Right lobe of liver (tissue), 6 donors: ENCODE results near the gene MYPOP. TPM values are rescaled to one million over a fixed set of nuclear protein-coding genes. Genes with fewer than 3 reads are reported as not detected.

ENCODE experiments used
- ATAC-seq, 4 donors: fragments of 200-7000 bp; cut with Tn5 transposase; one replicate each; pipeline ENCODE4 v1.9.1; 2020; ENCODE audit warnings: mild to moderate bottlenecking in 4 of 4, moderate library complexity in 4 of 4
- DNase-seq, 3 donors: peaks; one replicate each; pipeline ENCODE4 v3.0.0-alpha.2; 2020
- H3K27ac ChIP-seq, 3 donors: fragments of 200-600 bp; one replicate each; pipeline ENCODE4 v1.8.0; 2022
- H3K27me3 ChIP-seq, 2 donors: fragments of 200-600 bp; one replicate each; pipeline ENCODE4 v1.8.0; 2022
- H3K36me3 ChIP-seq, 4 donors: fragments of 200-600 bp; sonication (generic) in 1 of 4; one replicate each; pipeline versions ENCODE4 v1.5.1 to v1.8.0; 2017 to 2022; ENCODE audit warnings: control low read depth in 1 of 4
- H3K4me1 ChIP-seq, 4 donors: fragments of 200-600 bp; sonication (generic) in 1 of 4; one replicate each; pipeline versions ENCODE4 v1.5.1 to v1.8.0; 2017 to 2022; ENCODE audit warnings: control low read depth in 1 of 4
- H3K4me3 ChIP-seq, 3 donors: fragments of 200-600 bp; one replicate each; pipeline ENCODE4 v1.8.0; 2022
- H3K9me3 ChIP-seq, 4 donors: fragments of 200-600 bp; sonication (generic) in 1 of 4; one replicate each; pipeline versions ENCODE4 v1.5.1 to v1.8.0; 2017 to 2022; ENCODE audit warnings: control low read depth in 1 of 4
- CTCF ChIP-seq, 4 donors: fragments of 200-600 bp in 3 of 4; fragments of 450-650 bp in 1 of 4; IDR thresholded peaks; one replicate each; pipeline versions ENCODE4 v1.5.1 to v1.8.0; 2016 to 2022; ENCODE audit warnings: antibody characterized with exemption in 4 of 4, mild to moderate bottlenecking in 2 of 4
- POLR2A ChIP-seq: fragments of 450-650 bp; IDR thresholded peaks from one replicate; pipeline ENCODE4 v1.6.1; 2017; ENCODE audit warnings: antibody characterized with exemption, mild to moderate bottlenecking
- WGBS: methylation state at CpG from one replicate; pipeline ENCODE4 v1.1.6; 2018; ENCODE audit warnings: low coverage, low lambda C conversion rate; ENCODE audit not compliant: insufficient coverage; ENCODE audit errors: missing lambda C conversion rate; 5-methylcytosine and 5-hydroxymethylcytosine counted together
- intact Hi-C, 2 donors: fragments of 100-400 bp; cut with DNase I; formaldehyde crosslinking; loops; one replicate each; pipeline versions ENCODE4 v1.11.2 to v1.14.1; 2022
- total RNA-seq, 6 experiments: library from RNA; depleted of rRNA in 2 of 6; stranded (reverse); fragments of >200 nt in 2 of 6; fragmentation: NEBNext Ultra II Directional in 3 of 6; extraction: Animal tissue kit (Norgen Biotek cat#: 25700) in 3 of 6; gene quantifications; one replicate each; pipeline versions ENCODE4 v1.1.0 to v1.2.4, GENCODE V29; 2016 to 2023
- donor health status: DM: no; HTN: yes; CAD: no.
- donor health status: DM: no; HTN: no; CAD: no.
- donor health status: DM: no; HTN: no; CAD: no.
- donor health status: DM: no; HTN: yes; CAD: no.
- donor health status: DM: no; HTN: yes; CAD: no.

The MYPOP gene
- total RNA-seq, 6 experiments from 2014 or later, result 2.5 to 5.2 (median 3.9) TPM

GRCh38 chr19:45852145-45852750, 50.2 kb downstream of the MYPOP start:
- Histone ChIP-seq H3K4me1 (no peaks in the 10 kb centered on the region), H3K27ac (no peak overlapping the region), H3K9me3 (no peaks in the 10 kb centered on the region), H3K27me3 (no peaks in the 10 kb centered on the region), H3K4me3 (no peak overlapping the region), H3K36me3 (peaks cover 6 to 72% (median 28%) of the 10 kb centered on the region in 4 donors)
- 94% methylated on average over 9 of the region's 10 CpGs for WGBS
- peak in 1 of 3 donors; percentile 35 for DNase-seq
- intact Hi-C loops, result no loop called here
- TF ChIP-seq CTCF (IDR thresholded peaks at IDR 0.05) (no peak), POLR2A (no peak)
- ATAC-seq, result no peak

- no peak overlapping the region for H3K27ac ChIP-seq
- intact Hi-C loops, result no loop called here
- peaks cover 6 to 94% (median 38%) of the 10 kb centered on the region in 4 donors for H3K36me3 ChIP-seq
- no peaks in the 10 kb centered on the region for H3K27me3 ChIP-seq
- 87% methylated on average over 3 of the region's 4 CpGs for WGBS
- no peak for TF ChIP-seq POLR2A
- TF ChIP-seq CTCF (IDR thresholded peaks at IDR 0.05), result peak in 1 of 4 donors; percentile 19
- H3K4me1 ChIP-seq, result no peaks in the 10 kb centered on the region
- no peak for DNase-seq
- no peak overlapping the region for H3K4me3 ChIP-seq
- ATAC-seq, result no peak
- H3K9me3 ChIP-seq, result no peaks in the 10 kb centered on the region
Observed at GRCh38 chr19:45848922-45849321, 53.5 kb downstream of the MYPOP start.

- DNase-seq, result peak in 1 of 3 donors; percentile 24
- intact Hi-C loops, result no loop called here
- no peak for ATAC-seq
- TF ChIP-seq CTCF (IDR thresholded peaks at IDR 0.05) (no peak), POLR2A (no peak)
- WGBS, result 91% methylated on average over 8 of the region's 13 CpGs
- H3K36me3 ChIP-seq, result peaks cover 6 to 96% (median 46%) of the 10 kb centered on the region in 4 donors
- H3K9me3 ChIP-seq, result no peaks in the 10 kb centered on the region
- H3K27me3 ChIP-seq, result no peaks in the 10 kb centered on the region
- H3K4me3 ChIP-seq, result no peak overlapping the region
- H3K27ac ChIP-seq, result no peak overlapping the region
- no peaks in the 10 kb centered on the region for H3K4me1 ChIP-seq
Observed at GRCh38 chr19:45847663-45848062, 54.8 kb downstream of the MYPOP start.

- no peaks in the 10 kb centered on the region for H3K27me3 ChIP-seq
- TF ChIP-seq POLR2A (no peak), CTCF (IDR thresholded peaks at IDR 0.05) (no peak)
- H3K36me3 ChIP-seq, result peaks cover 0 to 93% (median 43%) of the 10 kb centered on the region in 4 donors
- H3K4me3 ChIP-seq, result no peak overlapping the region
- peak in 1 of 3 donors; percentile 16 for DNase-seq
- H3K27ac ChIP-seq, result no peak overlapping the region
- no peaks in the 10 kb centered on the region for H3K9me3 ChIP-seq
- no peak for ATAC-seq
- 90% methylated on average over 3 of the region's 14 CpGs for WGBS
- intact Hi-C loops, result no loop called here
- H3K4me1 ChIP-seq, result no peaks in the 10 kb centered on the region
Observed at GRCh38 chr19:45842198-45842597, 60.2 kb downstream of the MYPOP start.

Other genes with a start within 250 kb of the MYPOP start
- gene GIPR, start 234.4 kb downstream of the MYPOP start, total RNA-seq, result under 1 TPM in 4 of 6 experiments, not detected in 2; 0.07 to 0.23 (median 0.18) TPM
- 10 to 100 TPM; 79.7 to 92.5 (median 88.2) TPM for gene SNRPD2, start 210.7 kb downstream of the MYPOP start, total RNA-seq
- gene QPCTL, start 209.9 kb downstream of the MYPOP start, total RNA-seq, result 1 to 10 TPM; 4.4 to 6.9 (median 5.9) TPM
- gene FBXO46, start 171.7 kb downstream of the MYPOP start, total RNA-seq, result 10 to 100 TPM in 1 of 6 experiments, 1 to 10 TPM in 5; 5.6 to 12.4 (median 7.4) TPM
- gene MEIOSIN, start 169.2 kb downstream of the MYPOP start, total RNA-seq, result under 1 TPM in 1 of 6 experiments, not detected in 5; 0.24 TPM
- gene SIX5, start 133.4 kb downstream of the MYPOP start, total RNA-seq, result 10 to 100 TPM in 3 of 6 experiments, 1 to 10 TPM in 3; 7.8 to 11.6 (median 9.5) TPM
- gene DMPK, start 120.1 kb downstream of the MYPOP start, total RNA-seq, result 10 to 100 TPM in 1 of 6 experiments, 1 to 10 TPM in 5; 4.3 to 14.9 (median 8.7) TPM
- gene DMWD, start 109.8 kb downstream of the MYPOP start, total RNA-seq, result 10 to 100 TPM in 4 of 6 experiments, 1 to 10 TPM in 2; 8.3 to 14.3 (median 11.9) TPM
- gene RSPH6A, start 87.3 kb downstream of the MYPOP start, total RNA-seq, result not detected
- gene SYMPK, start 39.5 kb downstream of the MYPOP start, total RNA-seq, result 10 to 100 TPM; 31.1 to 50.1 (median 42.0) TPM
- gene FOXA3, start 38.3 kb downstream of the MYPOP start, total RNA-seq, result 10 to 100 TPM; 18.2 to 36.1 (median 25.3) TPM
- 10 to 100 TPM; 12.8 to 21.5 (median 15.5) TPM for gene IRF2BP1, start 16.5 kb downstream of the MYPOP start, total RNA-seq
- gene NANOS2, start 12.2 kb upstream of the MYPOP start, total RNA-seq, result not detected
- 1 to 10 TPM in 2 of 6 experiments, under 1 TPM in 4; 0.66 to 2.5 (median 0.85) TPM for gene NOVA2, start 71.3 kb upstream of the MYPOP start, total RNA-seq
- 1 to 10 TPM; 5.8 to 9.7 (median 8.1) TPM for gene CCDC61, start 92.9 kb upstream of the MYPOP start, total RNA-seq
- 1 to 10 TPM in 1 of 6 experiments, under 1 TPM in 1, not detected in 4; 0.86 to 1.1 TPM for gene PGLYRP1, start 120.4 kb upstream of the MYPOP start, total RNA-seq
- not detected for gene IGFL4, start 138.4 kb upstream of the MYPOP start, total RNA-seq
- gene IGFL3, start 222.1 kb upstream of the MYPOP start, total RNA-seq, result not detected
- gene IGFL2, start 245.6 kb upstream of the MYPOP start, total RNA-seq, result not detected